A549 (cell line): ENCODE data around the gene OR51E2.

Experiments used
- HDAC2 ChIP-seq: fragments of 200-600 bp; sonication (generic); IDR thresholded peaks from 2 replicates; pipeline ENCODE4 v1.6.1; 2016
- HOXA7 ChIP-seq: fragments of 250-450 bp; sonication (Bioruptor Pico); IDR thresholded peaks from 2 replicates; pipeline ENCODE4 v1.5.0; 2020; ENCODE audit warnings: mild to moderate bottlenecking, moderate library complexity
- REST ChIP-seq: fragments of 200-600 bp; sonication (generic); IDR thresholded peaks from 2 replicates; pipeline ENCODE4 v1.6.1; 2016; ENCODE audit warnings: antibody characterized with exemption, mild to moderate bottlenecking, moderate library complexity

- TF ChIP-seq HDAC2, result no peak
- TF ChIP-seq HOXA7 (CRISPR knock-in tag), result no peak
- TF ChIP-seq REST, result no peak
These were observed 34.8 kb downstream of the OR51E2 start for GRCh38 chr11:4662876-4663275.
